ENCODE results near the gene MXRA8. TPM values are rescaled to one million over a fixed set of nuclear protein-coding genes. Genes with fewer than 3 reads are reported as not detected.

The MXRA8 gene
- total RNA-seq, 1 donor = 249 TPM

- no peak for TF ChIP-seq CTCF (IDR thresholded peaks at IDR 0.05; ENCODE audit: insufficient read depth, low read depth, low read length)
- H3K4me3 ChIP-seq (ENCODE audit: low read depth, low read length) = no peak overlapping the region
- no peak for DNase-seq (ENCODE audit: low read depth)
These were observed 20.6 kb downstream of the MXRA8 start for GRCh38 chr1:1337793-1338147.

- no peak overlapping the region for H3K4me3 ChIP-seq (ENCODE audit: low read depth, low read length)
- no peak for TF ChIP-seq CTCF (IDR thresholded peaks at IDR 0.05; ENCODE audit: insufficient read depth, low read depth, low read length)
- DNase-seq (ENCODE audit: low read depth) = no peak
These were observed 21.2 kb downstream of the MXRA8 start for GRCh38 chr1:1336931-1337792.

GRCh38 chr1:1336446-1336845, 21.9 kb downstream of the MXRA8 start:
- no peak for DNase-seq (ENCODE audit: low read depth)
- TF ChIP-seq CTCF (IDR thresholded peaks at IDR 0.05; ENCODE audit: insufficient read depth, low read depth, low read length) = no peak
- no peak overlapping the region for H3K4me3 ChIP-seq (ENCODE audit: low read depth, low read length)

- no peak overlapping the region for H3K4me3 ChIP-seq (ENCODE audit: low read depth, low read length)
- no peak for TF ChIP-seq CTCF (IDR thresholded peaks at IDR 0.05; ENCODE audit: insufficient read depth, low read depth, low read length)
- no peak for DNase-seq (ENCODE audit: low read depth)
These were observed 22.5 kb downstream of the MXRA8 start for GRCh38 chr1:1335792-1336248.

GRCh38 chr1:1335283-1335682, 23.1 kb downstream of the MXRA8 start:
- H3K4me3 ChIP-seq (ENCODE audit: low read depth, low read length) = no peak overlapping the region
- no peak for TF ChIP-seq CTCF (IDR thresholded peaks at IDR 0.05; ENCODE audit: insufficient read depth, low read depth, low read length)
- DNase-seq (ENCODE audit: low read depth) = no peak

- no peak overlapping the region for H3K4me3 ChIP-seq (ENCODE audit: low read depth, low read length)
- no peak for TF ChIP-seq CTCF (IDR thresholded peaks at IDR 0.05; ENCODE audit: insufficient read depth, low read depth, low read length)
- no peak for DNase-seq (ENCODE audit: low read depth)
These were observed 23.5 kb downstream of the MXRA8 start for GRCh38 chr1:1334835-1335234.

Data from fibroblast of villous mesenchyme (primary cell).